NCI-H2227 (cell line): Measurements from ENCODE around the gene KRT84.
"Not testable (repeated sequence)": the region's sequence is repeated elsewhere in the genome, so short reads cannot be mapped to it uniquely, and the experiment has no call there.

Experiments
- DNase-seq: peaks from one replicate; lab custom pipeline; 2025; ENCODE audit not compliant: unreplicated experiment; lab: John Stamatoyannopoulos, UW

Gene KRT84

GRCh38 chr12:52411815-52412214, 26.4 kb upstream of the KRT84 start:
- no peak for DNase-seq

GRCh38 chr12:52410589-52411248, 25.3 kb upstream of the KRT84 start:
- not testable (repeated sequence) for DNase-seq

- DNase-seq, result no peak
Measured at GRCh38 chr12:52407918-52408317, 22.5 kb upstream of the KRT84 start.

GRCh38 chr12:52405922-52406385, 20.5 kb upstream of the KRT84 start, which contains the start of gene KRT82:
KRT82 (minus strand) TSS chr12:52406335; CDS start chr12:52406277, 58 bp downstream.
- DNase-seq, result no peak

- no peak for DNase-seq
Measured at GRCh38 chr12:52404951-52405350, 19.5 kb upstream of the KRT84 start.

GRCh38 chr12:52403561-52403960, 18.1 kb upstream of the KRT84 start:
- DNase-seq, result no peak

GRCh38 chr12:52402873-52403540, 17.6 kb upstream of the KRT84 start:
- DNase-seq, result no peak

GRCh38 chr12:52402377-52402776, 16.9 kb upstream of the KRT84 start:
- no peak for DNase-seq

- no peak for DNase-seq
Measured at GRCh38 chr12:52401926-52402325, 16.5 kb upstream of the KRT84 start.

- no peak for DNase-seq
Measured at GRCh38 chr12:52401526-52401925, 16.1 kb upstream of the KRT84 start.

GRCh38 chr12:52400906-52401305, 15.5 kb upstream of the KRT84 start:
- no peak for DNase-seq

GRCh38 chr12:52399756-52400155, 14.3 kb upstream of the KRT84 start:
- DNase-seq, result no peak

GRCh38 chr12:52398176-52398575, 12.7 kb upstream of the KRT84 start:
- DNase-seq, result no peak

- DNase-seq, result no peak
Measured at GRCh38 chr12:52396656-52397055, 11.2 kb upstream of the KRT84 start.

GRCh38 chr12:52395761-52396434, 10.4 kb upstream of the KRT84 start:
- no peak for DNase-seq

- no peak for DNase-seq
Measured at GRCh38 chr12:52394836-52395405, 9.5 kb upstream of the KRT84 start.

GRCh38 chr12:52392465-52393007, 7.1 kb upstream of the KRT84 start:
- no peak for DNase-seq

- peak; percentile 19 for DNase-seq
Measured at GRCh38 chr12:52391618-52392002, 6.2 kb upstream of the KRT84 start.

GRCh38 chr12:52390739-52391617, 5.5 kb upstream of the KRT84 start:
- DNase-seq, result no peak
